Esophagus squamous epithelium (tissue), 5 donors: ENCODE data around the gene ARID3A. TPM values are rescaled to one million over a fixed set of nuclear protein-coding genes. Genes with fewer than 3 reads are reported as not detected.
"Not testable (repeated sequence)": the region's sequence is repeated elsewhere in the genome, so short reads cannot be mapped to it uniquely, and the experiment has no call there.

Source experiments
- DNase-seq: peaks from one replicate; lab custom pipeline; 2025; lab: John Stamatoyannopoulos, UW
- H3K27ac ChIP-seq, 4 donors: fragments of 200-600 bp; sonication (generic); one replicate each; pipeline ENCODE4 v1.5.1; 2016 to 2019; ENCODE audit warnings: mild to moderate bottlenecking in 1 of 4
- H3K27me3 ChIP-seq, 4 donors: fragments of 200-600 bp; sonication (generic); 1 replicate in 3 of 4; 2 replicates in 1 of 4; pipeline versions ENCODE4 v1.5.1 to v1.6.0; 2017 to 2021; ENCODE audit warnings: antibody characterized with exemption in 1 of 4
- H3K36me3 ChIP-seq, 3 donors: fragments of 200-600 bp; sonication (generic); one replicate each; pipeline ENCODE4 v1.5.1; 2016 to 2019
- H3K4me1 ChIP-seq, 3 donors: fragments of 200-600 bp; sonication (generic); one replicate each; pipeline ENCODE4 v1.5.1; 2017 to 2019
- H3K4me3 ChIP-seq, 4 donors: fragments of 200-600 bp; sonication (generic); 1 replicate in 3 of 4; 2 replicates in 1 of 4; pipeline ENCODE4 v1.5.1; 2016 to 2019; ENCODE audit warnings: mild to moderate bottlenecking in 2 of 4, moderate library complexity in 1 of 4
- H3K9me3 ChIP-seq, 3 donors: fragments of 200-600 bp; sonication (generic); one replicate each; pipeline ENCODE4 v1.5.1; 2016 to 2019
- POLR2A ChIP-seq, 4 donors: fragments of 450-650 bp; IDR thresholded peaks; one replicate each; pipeline ENCODE4 v1.6.1; 2017; ENCODE audit warnings: antibody characterized with exemption in 4 of 4, mild to moderate bottlenecking in 4 of 4, moderate library complexity in 3 of 4
- WGBS, 2 donors: methylation state at CpG; one replicate each; pipeline ENCODE4 v1.1.5; 2018; 5-methylcytosine and 5-hydroxymethylcytosine counted together
- intact Hi-C: fragments of 100-400 bp; cut with DNase I; formaldehyde crosslinking; loops from one replicate; pipeline ENCODE4 v1.15.0; 2022
- total RNA-seq, 4 donors: library from RNA; depleted of rRNA; stranded (reverse); fragments of >200 nt; gene quantifications; one replicate each; pipeline ENCODE4 v1.1.0, GENCODE V29; 2016
- TF ChIP-seq, protein P1 (sequence below), 6 experiments: fragments of 450-650 bp in 4 of 6; fragments of 200-600 bp in 2 of 6; sonication (generic) in 2 of 6; IDR thresholded peaks; one replicate each; pipeline ENCODE4 v1.5.1; 2016 to 2019; ENCODE audit warnings: antibody characterized with exemption in 6 of 6, mild to moderate bottlenecking in 4 of 6, moderate library complexity in 4 of 6
- donor health status: DM: yes; HTN: yes; CAD: no.

Gene ARID3A
- total RNA-seq, 4 donors from 2014 or later: 3.0 to 6.6 (median 4.7) TPM

DNA sequence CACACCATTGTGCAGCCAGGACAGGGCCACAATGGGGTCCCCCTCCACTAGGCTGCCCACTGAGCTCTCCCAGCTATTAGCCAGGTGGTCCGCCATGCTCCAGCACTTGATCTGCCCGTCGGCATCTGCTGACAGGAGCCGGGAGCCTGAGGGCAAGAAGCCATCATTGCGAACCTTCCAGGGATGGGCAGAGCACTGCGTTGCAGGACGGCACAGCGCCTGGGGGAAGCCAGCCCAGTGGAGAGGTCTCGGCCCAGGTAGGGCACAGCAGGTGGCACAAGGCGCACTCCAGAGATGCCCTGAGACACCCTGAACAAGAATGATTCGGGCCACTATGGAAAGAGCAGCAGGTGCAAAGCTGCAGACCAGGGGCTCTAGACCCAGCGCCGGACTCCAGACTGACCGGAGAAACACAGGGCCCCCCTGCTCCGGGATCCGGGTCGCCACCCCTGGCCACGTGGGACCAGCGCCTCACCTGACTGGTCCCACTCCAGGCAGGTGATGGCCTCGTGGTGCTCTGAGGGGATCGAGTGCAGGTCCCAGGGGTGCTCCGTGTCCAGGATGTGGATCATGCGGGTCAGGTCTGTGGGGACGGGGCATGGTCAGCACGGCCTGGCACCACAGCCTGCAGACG lies 36.1 kb upstream of the ARID3A start:
- no peak for DNase-seq

DNA sequence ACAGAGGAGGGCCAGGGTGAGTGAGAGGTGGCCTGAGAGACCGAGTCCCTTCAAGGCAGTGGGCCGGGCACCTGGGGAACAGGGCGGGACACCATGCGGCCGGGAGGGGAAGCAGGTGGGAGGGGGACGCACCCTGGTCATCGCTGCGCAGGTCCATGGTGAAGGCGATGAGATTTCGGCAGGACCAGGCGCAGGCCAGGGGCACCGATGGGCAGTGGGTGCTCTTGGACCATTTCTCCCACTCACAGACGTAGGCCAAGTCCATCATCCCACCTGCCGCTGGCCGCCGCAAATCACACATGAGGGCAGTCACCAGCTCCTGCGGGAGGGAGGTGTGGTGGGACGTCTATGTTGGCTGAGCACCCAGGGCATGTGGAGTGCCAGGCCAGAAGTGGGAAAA lies 35.0 kb upstream of the ARID3A start:
- intact Hi-C loops: no loop called here
- Histone ChIP-seq H3K4me1 (peaks cover 8 to 28% (median 9%) of the 10 kb centered on the region in 3 donors), H3K36me3 (peaks cover 10 to 51% (median 25%) of the 10 kb centered on the region in 3 donors), H3K27ac (peak overlapping the region in 1 of 4 donors; percentile 5), H3K4me3 (peak overlapping the region in 1 of 4 donors; percentile 6), H3K27me3 (no peaks in the 10 kb centered on the region), H3K9me3 (no peaks in the 10 kb centered on the region)
- WGBS, 2 donors: 87 to 93% methylated on average over 3 of the region's 18 CpGs
- no peak for TF ChIP-seq POLR2A (IDR thresholded peaks at IDR 0.05)
- TF ChIP-seq, protein P1, sequence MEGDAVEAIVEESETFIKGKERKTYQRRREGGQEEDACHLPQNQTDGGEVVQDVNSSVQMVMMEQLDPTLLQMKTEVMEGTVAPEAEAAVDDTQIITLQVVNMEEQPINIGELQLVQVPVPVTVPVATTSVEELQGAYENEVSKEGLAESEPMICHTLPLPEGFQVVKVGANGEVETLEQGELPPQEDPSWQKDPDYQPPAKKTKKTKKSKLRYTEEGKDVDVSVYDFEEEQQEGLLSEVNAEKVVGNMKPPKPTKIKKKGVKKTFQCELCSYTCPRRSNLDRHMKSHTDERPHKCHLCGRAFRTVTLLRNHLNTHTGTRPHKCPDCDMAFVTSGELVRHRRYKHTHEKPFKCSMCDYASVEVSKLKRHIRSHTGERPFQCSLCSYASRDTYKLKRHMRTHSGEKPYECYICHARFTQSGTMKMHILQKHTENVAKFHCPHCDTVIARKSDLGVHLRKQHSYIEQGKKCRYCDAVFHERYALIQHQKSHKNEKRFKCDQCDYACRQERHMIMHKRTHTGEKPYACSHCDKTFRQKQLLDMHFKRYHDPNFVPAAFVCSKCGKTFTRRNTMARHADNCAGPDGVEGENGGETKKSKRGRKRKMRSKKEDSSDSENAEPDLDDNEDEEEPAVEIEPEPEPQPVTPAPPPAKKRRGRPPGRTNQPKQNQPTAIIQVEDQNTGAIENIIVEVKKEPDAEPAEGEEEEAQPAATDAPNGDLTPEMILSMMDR (IDR thresholded peaks at IDR 0.05): no peak
- no peak for DNase-seq

More for the DNA sequence above, 36.1 kb upstream of the ARID3A start:
- peaks cover 8 to 28% (median 9%) of the 10 kb centered on the region in 3 donors for H3K4me1 ChIP-seq
- H3K27me3 ChIP-seq: no peaks in the 10 kb centered on the region
- peaks cover 21 to 61% (median 36%) of the 10 kb centered on the region in 3 donors for H3K36me3 ChIP-seq
- intact Hi-C loops: no loop called here
- H3K4me3 ChIP-seq: no peak overlapping the region
- H3K27ac ChIP-seq: no peak overlapping the region
- no peaks in the 10 kb centered on the region for H3K9me3 ChIP-seq
- WGBS, 2 donors: 95 to 100% methylated on average over 2 to 10 of the region's 26 CpGs
- TF ChIP-seq, protein P1 (IDR thresholded peaks at IDR 0.05): no peak
- TF ChIP-seq POLR2A (IDR thresholded peaks at IDR 0.05): no peak

DNA sequence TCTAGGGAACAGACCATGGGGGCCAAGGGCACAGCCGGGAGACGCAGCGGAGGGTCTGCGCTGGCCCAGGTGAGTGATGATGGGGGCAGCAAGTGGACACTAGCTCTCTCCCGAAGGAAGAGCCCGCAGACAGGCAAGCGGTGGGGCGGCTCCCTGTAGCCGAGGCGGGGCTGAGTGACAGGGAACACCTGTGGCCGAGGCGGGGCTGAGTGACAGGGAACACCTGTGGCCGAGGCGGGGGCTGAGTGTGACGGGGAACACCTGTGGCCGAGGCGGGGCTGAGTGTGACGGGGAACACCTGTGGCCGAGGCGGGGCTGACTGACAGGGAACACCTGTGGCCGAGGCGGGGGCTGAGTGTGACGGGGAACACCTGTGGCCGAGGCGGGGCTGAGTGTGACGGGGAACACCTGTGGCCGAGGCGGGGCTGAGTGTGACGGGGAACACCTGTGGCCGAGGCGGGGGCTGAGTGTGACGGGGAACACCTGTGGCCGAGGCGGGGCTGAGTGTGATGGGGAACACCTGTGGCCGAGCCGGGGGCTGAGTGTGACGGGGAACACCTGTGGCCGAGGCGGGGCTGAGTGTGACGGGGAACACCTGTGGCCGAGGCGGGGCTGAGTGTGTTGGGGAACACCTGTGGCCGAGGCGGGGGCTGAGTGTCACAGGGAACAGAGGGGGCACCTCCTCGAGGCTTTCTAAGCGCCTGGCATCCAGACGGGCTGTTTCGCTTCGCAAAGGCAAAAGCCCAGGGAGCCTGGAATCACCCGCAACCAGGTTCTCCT lies 34.2 kb upstream of the ARID3A start:
- intact Hi-C loops, H3K9me3 ChIP-seq, H3K27me3 ChIP-seq, DNase-seq: not testable (repeated sequence)
- WGBS, 2 donors: 30 to 41% methylated on average over 10 to 18 of the region's 50 CpGs
- H3K36me3 ChIP-seq: peaks cover 8 to 48% (median 17%) of the 10 kb centered on the region in 3 donors
- peaks cover 8 to 28% (median 9%) of the 10 kb centered on the region in 3 donors for H3K4me1 ChIP-seq
- H3K27ac ChIP-seq: peak overlapping the region; percentile 87 to 97 (median 94)
- peak overlapping the region; percentile 70 to 95 (median 86) for H3K4me3 ChIP-seq

DNA sequence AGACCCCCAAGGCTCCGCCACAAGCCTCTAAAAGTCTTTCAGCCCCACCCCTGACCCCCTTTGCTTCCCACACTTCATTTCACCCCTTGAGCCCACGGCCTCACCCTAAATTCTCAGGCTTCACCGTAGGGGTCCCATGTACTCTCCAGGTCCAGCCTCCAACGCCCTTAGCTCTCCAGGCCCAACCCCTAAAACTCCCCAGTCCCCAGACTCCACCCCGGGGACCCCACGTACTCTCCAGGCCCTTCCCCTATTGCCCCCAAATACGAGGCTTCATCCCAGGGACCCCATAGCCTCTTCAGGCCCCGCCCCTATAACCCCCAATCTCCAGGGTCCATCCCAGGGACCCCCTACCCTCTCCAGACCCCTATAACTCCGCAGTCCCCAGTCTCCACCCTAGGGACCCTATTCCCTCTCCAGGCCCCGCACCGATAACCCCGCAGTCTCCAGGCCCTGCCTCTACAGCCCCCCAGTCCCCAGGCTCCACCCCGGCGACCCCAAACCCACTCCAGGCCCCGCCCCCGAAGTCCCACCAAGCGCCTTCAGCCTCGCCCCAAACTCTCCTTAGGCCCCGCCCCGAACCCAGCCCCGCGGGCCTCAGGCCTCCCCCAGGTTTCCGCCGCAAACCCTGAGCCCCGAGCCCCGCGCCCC lies 33.5 kb upstream of the ARID3A start:
- intact Hi-C loops: no loop called here
- Histone ChIP-seq H3K4me3 (peak overlapping the region; percentile 70 to 95 (median 86)), H3K27ac (peak overlapping the region; percentile 87 to 97 (median 94)), H3K36me3 (peaks cover 8 to 48% (median 18%) of the 10 kb centered on the region in 3 donors), H3K9me3 (no peaks in the 10 kb centered on the region), H3K27me3 (no peaks in the 10 kb centered on the region), H3K4me1 (peaks cover 8 to 28% (median 9%) of the 10 kb centered on the region in 3 donors)
- TF ChIP-seq POLR2A (IDR thresholded peaks at IDR 0.05): no peak
- TF ChIP-seq, protein P1 (IDR thresholded peaks at IDR 0.05): no peak
- no peak for DNase-seq
- WGBS, 2 donors: 4 to 7% methylated on average over 11 to 18 of the region's 27 CpGs

DNA sequence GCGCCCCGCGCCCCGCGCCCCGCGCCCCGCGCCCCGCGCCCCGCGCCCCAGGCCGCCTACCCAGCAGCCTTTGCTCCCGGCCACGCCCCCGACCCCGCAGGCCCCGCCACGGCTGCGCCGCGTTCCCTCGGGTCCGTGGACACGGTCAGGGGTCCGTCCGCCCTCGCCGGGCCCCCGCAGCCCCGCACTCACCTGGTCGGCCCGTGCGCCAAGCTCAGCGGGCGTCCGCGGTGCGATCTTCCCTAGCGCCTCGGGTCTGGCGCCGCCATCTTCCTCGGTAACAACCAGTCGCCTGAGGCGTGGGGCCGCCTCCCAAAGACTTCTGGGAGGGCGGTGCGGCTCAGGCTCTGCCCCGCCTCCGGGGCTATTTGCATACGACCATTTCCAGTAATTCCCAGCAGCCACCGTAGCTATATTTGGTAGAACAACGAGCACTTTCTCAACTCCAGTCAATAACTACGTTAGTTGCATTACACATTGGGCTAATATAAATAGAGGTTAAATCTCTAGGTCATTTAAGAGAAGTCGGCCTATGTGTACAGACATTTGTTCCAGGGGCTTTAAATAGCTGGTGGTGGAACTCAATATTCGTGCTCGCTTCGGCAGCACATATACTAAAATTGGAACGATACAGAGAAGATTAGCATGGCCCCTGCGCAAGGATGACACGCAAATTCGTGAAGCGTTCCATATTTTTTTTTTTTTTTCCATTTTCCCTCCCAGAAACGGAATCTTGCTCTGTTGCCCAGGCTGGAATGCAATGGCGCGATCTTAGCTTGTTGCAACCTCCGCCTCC lies 32.7 kb upstream of the ARID3A start, which contains the start of the genes MED16 and RNU6-9:
MED16 (minus strand) TSS at position 294 of the 796 bp plus-strand sequence. CDS start 2,056 bp downstream, outside the sequence.
RNU6-9 (plus strand) TSS at position 591 of the 796 bp plus-strand sequence.
- TF ChIP-seq POLR2A (IDR thresholded peaks at IDR 0.05): peak in 3 of 4 donors; percentile 44 to 73 (median 61)
- TF ChIP-seq, protein P1 (IDR thresholded peaks at IDR 0.05): peak in 1 of 6 experiments; percentile 20
- Histone ChIP-seq H3K27me3 (no peaks in the 10 kb centered on the region), H3K36me3 (peaks cover 8 to 47% (median 18%) of the 10 kb centered on the region in 3 donors), H3K4me3 (peak within 1 kb of the TSS; percentile 70 to 95 (median 86)), H3K9me3 (no peaks in the 10 kb centered on the region), H3K4me1 (peaks cover 8 to 28% (median 9%) of the 10 kb centered on the region in 3 donors), H3K27ac (peak within 1 kb of the TSS; percentile 87 to 97 (median 94))
- peak; percentile 70 for DNase-seq
- intact Hi-C loops: no loop called here
- whole genome bisulfite sequencing, 2 donors: 1% methylated on average over 14 to 20 of the region's 69 CpGs
